ENCODE measurements around the gene EIF5.
A peak's percentile ranks its signal among the peaks of the same experiment; 100 is the strongest.

EIF5 gene

GRCh38 chr14:103333754-103334643 is at the start of gene EIF5:
Gene EIF5 (plus strand): TSS chr14:103334237. CDS start chr14:103335861, 1,624 bp downstream.
- H3K4me3 ChIP-seq (replicated peaks; ENCODE audit: low read depth, low read length): peak within 1 kb of the TSS; percentile 77
- peak; percentile 93 for DNase-seq (ENCODE audit: extremely low read depth, low read depth)
- no peak for TF ChIP-seq CTCF (IDR thresholded peaks at IDR 0.05; ENCODE audit: low read depth, low read length, missing control alignments)

GRCh38 chr14:103284574-103285467 is 49.2 kb upstream of the EIF5 start:
- DNase-seq (ENCODE audit: extremely low read depth, low read depth): no peak
- TF ChIP-seq CTCF (IDR thresholded peaks at IDR 0.05; ENCODE audit: low read depth, low read length, missing control alignments): no peak
- H3K4me3 ChIP-seq (replicated peaks; ENCODE audit: low read depth, low read length): no peak overlapping the region

GRCh38 chr14:103286460-103286859 is 47.6 kb upstream of the EIF5 start:
- no peak overlapping the region for H3K4me3 ChIP-seq (replicated peaks; ENCODE audit: low read depth, low read length)
- TF ChIP-seq CTCF (IDR thresholded peaks at IDR 0.05; ENCODE audit: low read depth, low read length, missing control alignments): no peak
- DNase-seq (ENCODE audit: extremely low read depth, low read depth): no peak

GRCh38 chr14:103286968-103287850 is 46.8 kb upstream of the EIF5 start:
- no peak for TF ChIP-seq CTCF (IDR thresholded peaks at IDR 0.05; ENCODE audit: low read depth, low read length, missing control alignments)
- no peak for DNase-seq (ENCODE audit: extremely low read depth, low read depth)

GRCh38 chr14:103288076-103288766 is 45.8 kb upstream of the EIF5 start:
- no peak for TF ChIP-seq CTCF (IDR thresholded peaks at IDR 0.05; ENCODE audit: low read depth, low read length, missing control alignments)
- H3K4me3 ChIP-seq (replicated peaks; ENCODE audit: low read depth, low read length): no peak overlapping the region
- DNase-seq (ENCODE audit: extremely low read depth, low read depth): no peak

More at GRCh38 chr14:103286968-103287850, 46.8 kb upstream of the EIF5 start:
- no peak overlapping the region for H3K4me3 ChIP-seq (replicated peaks; ENCODE audit: low read depth, low read length)
